Testis (tissue), 3 donors: ENCODE measurements around the gene BCAR3. TPM values are rescaled to one million over a fixed set of nuclear protein-coding genes. Genes with fewer than 3 reads are reported as not detected.

ENCODE experiments used
- DNase-seq: peaks from one replicate; pipeline ENCODE4 v3.0.0-alpha.2; 2019
- H3K27ac ChIP-seq, 2 donors: fragments of 200-600 bp; sonication (generic); one replicate each; pipeline ENCODE4 v1.5.1; 2019
- H3K27me3 ChIP-seq: fragments of 200-600 bp; sonication (generic); one replicate; pipeline ENCODE4 v1.5.1; 2019
- H3K36me3 ChIP-seq: fragments of 200-600 bp; sonication (generic); one replicate; pipeline ENCODE4 v1.5.1; 2017; ENCODE audit warnings: low read depth; ENCODE audit errors: missing control alignments
- H3K4me1 ChIP-seq: fragments of 200-600 bp; sonication (generic); one replicate; pipeline ENCODE4 v1.5.1; 2019
- H3K4me3 ChIP-seq, 2 donors: fragments of 200-600 bp; sonication (generic); one replicate each; pipeline ENCODE4 v1.5.1; 2017 to 2019
- H3K9me3 ChIP-seq: fragments of 200-600 bp; sonication (generic); one replicate; pipeline ENCODE4 v1.5.1; 2017
- CTCF ChIP-seq, 3 experiments: fragments of 450-650 bp in 2 of 3; fragments of 200-600 bp in 1 of 3; sonication (generic) in 1 of 3; IDR thresholded peaks; one replicate each; pipeline ENCODE4 v1.5.1; 2016 to 2019; ENCODE audit warnings: antibody characterized with exemption in 3 of 3, mild to moderate bottlenecking in 2 of 3, moderate library complexity in 1 of 3
- POLR2A ChIP-seq: fragments of 450-650 bp; IDR thresholded peaks from one replicate; pipeline ENCODE4 v1.6.1; 2017; ENCODE audit warnings: antibody characterized with exemption, mild to moderate bottlenecking, moderate library complexity
- WGBS, 2 donors: methylation state at CpG; one replicate each; pipeline ENCODE4 v1.1.5; 2018; 5-methylcytosine and 5-hydroxymethylcytosine counted together
- intact Hi-C: fragments of 100-400 bp; cut with DNase I; formaldehyde crosslinking; loops from one replicate; pipeline ENCODE4 v1.15.1; 2023; ENCODE audit warnings: low total_unique reads
- polyA plus RNA-seq: library from polyadenylated mRNA; stranded (reverse); fragments of 350-450 nt; fragmentation: Illumina TruSeq; extraction: RNeasy Lipid Tissue Mini Kit (QIAGEN cat#74804); gene quantifications from one replicate; pipeline ENCODE4 v1.2.3, GENCODE V29; 2014; ENCODE audit warnings: low read depth, low replicate concordance; ENCODE audit not compliant: insufficient read depth
- total RNA-seq, 2 donors: library from RNA; depleted of rRNA; stranded (reverse); fragments of >200 nt; gene quantifications; one replicate each; pipeline ENCODE4 v1.2.3, GENCODE V29; 2016

Gene BCAR3
- total and polyA plus RNA-seq, 3 donors from 2014 or later: 23.2 to 55.9 (median 42.9) TPM

- no peak for TF ChIP-seq CTCF (IDR thresholded peaks at IDR 0.05)
- no peak for TF ChIP-seq POLR2A
- intact Hi-C loops: no loop called here
Measured at GRCh38 chr1:93666613-93667384, 14.8 kb downstream of the BCAR3 start.

GRCh38 chr1:93665015-93665414 lies 16.6 kb downstream of the BCAR3 start:
- H3K4me3 ChIP-seq: no peak overlapping the region
- H3K27me3 ChIP-seq: no peaks in the 10 kb centered on the region
- peaks cover 93% of the 10 kb centered on the region for H3K4me1 ChIP-seq
- peak overlapping the region; percentile 65 to 72 for H3K27ac ChIP-seq
- 36 to 91% methylated on average over 1 to 3 of the region's 3 CpGs for WGBS, 2 donors
- intact Hi-C loops: no loop called here
- no peaks in the 10 kb centered on the region for H3K36me3 ChIP-seq
- H3K9me3 ChIP-seq: no peaks in the 10 kb centered on the region
- no peak for TF ChIP-seq CTCF (IDR thresholded peaks at IDR 0.05)
- no peak for TF ChIP-seq POLR2A
- no peak for DNase-seq

More at GRCh38 chr1:93666613-93667384, 14.8 kb downstream of the BCAR3 start:
- Histone ChIP-seq H3K27me3 (no peaks in the 10 kb centered on the region), H3K4me1 (peaks cover 92% of the 10 kb centered on the region), H3K36me3 (no peaks in the 10 kb centered on the region), H3K9me3 (no peaks in the 10 kb centered on the region), H3K4me3 (no peak overlapping the region), H3K27ac (peak overlapping the region; percentile 33 to 72)
- DNase-seq: no peak
- 82 to 92% methylated on average over 13 to 14 of the region's 14 CpGs for WGBS, 2 donors

GRCh38 chr1:93663208-93663614 lies 18.4 kb downstream of the BCAR3 start:
- H3K27ac ChIP-seq: peak overlapping the region; percentile 65 to 72
- H3K9me3 ChIP-seq: no peaks in the 10 kb centered on the region
- H3K4me1 ChIP-seq: peaks cover 81% of the 10 kb centered on the region
- DNase-seq: no peak
- no peak for TF ChIP-seq POLR2A
- TF ChIP-seq CTCF (IDR thresholded peaks at IDR 0.05): no peak
- H3K36me3 ChIP-seq: no peaks in the 10 kb centered on the region
- intact Hi-C loops: no loop called here
- H3K4me3 ChIP-seq: no peak overlapping the region
- no peaks in the 10 kb centered on the region for H3K27me3 ChIP-seq
- 61 to 87% methylated on average over 2 of the region's 2 CpGs for WGBS, 2 donors

- Histone ChIP-seq H3K9me3 (no peaks in the 10 kb centered on the region), H3K4me3 (no peak overlapping the region), H3K36me3 (no peaks in the 10 kb centered on the region), H3K4me1 (peaks cover 75% of the 10 kb centered on the region), H3K27me3 (no peaks in the 10 kb centered on the region), H3K27ac (peak overlapping the region; percentile 65 to 72)
- WGBS, 2 donors: 51 to 67% methylated on average over 7 of the region's 7 CpGs
- TF ChIP-seq CTCF (IDR thresholded peaks at IDR 0.05): no peak
- TF ChIP-seq POLR2A: no peak
- intact Hi-C loops: no loop called here
- no peak for DNase-seq
Measured at GRCh38 chr1:93662481-93663207, 19.0 kb downstream of the BCAR3 start.
